GM12878 (cell line): ENCODE data around the gene ZNF334. TPM values are rescaled to one million over a fixed set of nuclear protein-coding genes. Genes with fewer than 3 reads are reported as not detected.

Source experiments
- ATAC-seq: fragments of 200-7000 bp; cut with Tn5 transposase; 3 replicates; pipeline ENCODE4 v1.9.1; 2020; ENCODE audit warnings: mild to moderate bottlenecking, moderate library complexity
- BruUV-seq: library from RNA; stranded (reverse); fragments of 400-500 nt; replicated peaks from 2 replicates; lab custom pipeline; 2021; lab: Mats Ljungman, UMichigan
- CTCF ChIA-PET: fragments of 300-600 bp; sonication (Branson Sonifier 250); formaldehyde crosslinking; extraction: SDS; loops from one replicate; lab custom pipeline; 2021; ENCODE audit warnings: inconsistent platforms; lab: Yijun Ruan, JAX
- POLR2A ChIA-PET: fragments of 350-600 bp; formaldehyde crosslinking; extraction: SDS; loops from one replicate; lab custom pipeline; 2021; ENCODE audit warnings: inconsistent platforms; lab: Charles Lee
- RAD21 ChIA-PET: fragments of 300-600 bp; sonication (Branson Sonifier 250); formaldehyde crosslinking; loops from one replicate; lab custom pipeline; 2023; ENCODE audit warnings: antibody characterized with exemption; ENCODE audit not compliant: unreplicated experiment; lab: Charles Lee
- SMC1A ChIA-PET: fragments of 300-600 bp; sonication (Branson Sonifier 250); formaldehyde crosslinking; loops from one replicate; lab custom pipeline; 2023; ENCODE audit not compliant: unreplicated experiment, uncharacterized antibody; lab: Charles Lee
- DNase-seq: peaks from one replicate; pipeline ENCODE4 v3.0.0-alpha.2; 2011; ENCODE audit warnings: low read depth, low spot score
- FAIRE-seq: peaks from 3 replicates; lab custom pipeline; 2011; peaks lifted over from hg19 to GRCh38; lab: Jason Lieb, UNC
- H2AFZ ChIP-seq: 2 replicates; pipeline ENCODE4 v1.6.0; 2011; ENCODE audit warnings: low read depth, low read length, control low read depth; ENCODE audit not compliant: control insufficient read depth
- H3K27ac ChIP-seq: 2 replicates; pipeline ENCODE4 v1.5.1; 2011; ENCODE audit warnings: control low read depth; ENCODE audit not compliant: control insufficient read depth, insufficient read depth
- H3K27me3 ChIP-seq, 2 experiments: replicated peaks in 1 of 2; 2 replicates each; pipeline versions ENCODE4 v1.6.0 to v1.6.1; 2011; ENCODE audit warnings: low read length in 1 of 2; ENCODE audit not compliant: control insufficient read depth in 2 of 2, insufficient read depth in 2 of 2
- H3K36me3 ChIP-seq, 2 experiments: 2 replicates each; pipeline ENCODE4 v1.5.1; 2011; ENCODE audit warnings: low read length in 1 of 2; ENCODE audit not compliant: control insufficient read depth in 2 of 2, insufficient read depth in 2 of 2
- H3K4me1 ChIP-seq: 2 replicates; pipeline ENCODE4 v1.6.1; 2011; ENCODE audit warnings: mild to moderate bottlenecking, low read length, moderate library complexity, mixed read lengths; ENCODE audit not compliant: control insufficient read depth, insufficient read depth
- H3K4me2 ChIP-seq: 2 replicates; pipeline ENCODE4 v1.6.0; 2011; ENCODE audit warnings: control low read depth; ENCODE audit not compliant: control insufficient read depth, insufficient read depth
- H3K4me3 ChIP-seq: fragments of 200-600 bp; sonication (generic); 2 replicates; pipeline ENCODE4 v1.5.1; 2016
- H3K79me2 ChIP-seq: 2 replicates; pipeline ENCODE4 v1.6.0; 2011; ENCODE audit warnings: low read length; ENCODE audit not compliant: control insufficient read depth, insufficient read depth
- H3K9ac ChIP-seq: 2 replicates; pipeline ENCODE4 v1.8.0; 2011; ENCODE audit warnings: low read length, control low read depth, mixed read lengths; ENCODE audit not compliant: control insufficient read depth, insufficient read depth
- H3K9me3 ChIP-seq: replicated peaks from 3 replicates; pipeline ENCODE4 v1.5.1; 2011; ENCODE audit warnings: mild to moderate bottlenecking, low read length; ENCODE audit not compliant: control insufficient read depth, insufficient read depth
- H4K20me1 ChIP-seq: 2 replicates; pipeline ENCODE4 v1.6.0; 2011; ENCODE audit not compliant: control insufficient read depth, insufficient read depth
- CBX3 ChIP-seq: fragments of 200-600 bp; sonication (generic); IDR thresholded peaks from 2 replicates; pipeline ENCODE4 v1.6.1; 2016; ENCODE audit warnings: low read depth, borderline replicate concordance
- CBX5 ChIP-seq: sonication (generic); IDR thresholded peaks from 2 replicates; pipeline ENCODE4 v1.6.1; 2016; ENCODE audit warnings: low read depth, moderate library complexity, mild to moderate bottlenecking, inconsistent platforms
- E2F8 ChIP-seq: fragments of 450-650 bp; IDR thresholded peaks from 2 replicates; pipeline ENCODE4 v1.6.1; 2018; ENCODE audit warnings: mild to moderate bottlenecking, low read depth, moderate library complexity; ENCODE audit not compliant: partially characterized antibody
- GABPA ChIP-seq: IDR thresholded peaks from 2 replicates; pipeline ENCODE4 v1.6.1; 2014; ENCODE audit warnings: antibody characterized with exemption, low read depth, mild to moderate bottlenecking, inconsistent platforms
- GATAD2B ChIP-seq: fragments of 450-650 bp; conservative IDR thresholded peaks from 2 replicates; pipeline ENCODE4 v1.6.1; 2017; ENCODE audit warnings: low read depth, mild to moderate bottlenecking, moderate library complexity
- IKZF2 ChIP-seq, 2 experiments: fragments of 450-650 bp; IDR thresholded peaks; 2 replicates each; pipeline ENCODE4 v1.6.1; 2017; ENCODE audit warnings: mild to moderate bottlenecking in 2 of 2, moderate library complexity in 2 of 2
- MTA2 ChIP-seq: fragments of 450-650 bp; IDR thresholded peaks from 2 replicates; pipeline ENCODE4 v1.6.1; 2016; ENCODE audit warnings: low read depth, mild to moderate bottlenecking, moderate library complexity
- MTA3 ChIP-seq: IDR thresholded peaks from 2 replicates; pipeline ENCODE4 v1.6.1; 2012; ENCODE audit warnings: low read length, inconsistent platforms, borderline replicate concordance
- RBBP5 ChIP-seq: fragments of 200-600 bp; sonication (generic); conservative IDR thresholded peaks from 2 replicates; pipeline ENCODE4 v1.6.1; 2016
- REST ChIP-seq: IDR thresholded peaks from 2 replicates; pipeline ENCODE4 v1.6.1; 2012; ENCODE audit warnings: mild to moderate bottlenecking, low read depth, low read length
- SIN3A ChIP-seq: IDR thresholded peaks from 2 replicates; pipeline ENCODE4 v1.6.1; 2012; ENCODE audit warnings: low read depth, low read length, improper control_type of control experiment
- STAT1 ChIP-seq: fragments of 450-650 bp; conservative IDR thresholded peaks from 2 replicates; pipeline ENCODE4 v1.6.1; 2014; ENCODE audit warnings: antibody characterized with exemption, mild to moderate bottlenecking
- TCF3 ChIP-seq: IDR thresholded peaks from 2 replicates; pipeline ENCODE4 v1.6.1; 2012; ENCODE audit warnings: low read depth, mild to moderate bottlenecking, low read length, borderline replicate concordance; ENCODE audit not compliant: insufficient read depth
- TCF7 ChIP-seq: IDR thresholded peaks from 2 replicates; pipeline ENCODE4 v1.6.1; 2014; ENCODE audit warnings: antibody characterized with exemption, borderline replicate concordance
- ZBTB4 ChIP-seq: fragments of 450-650 bp; formaldehyde crosslinking; IDR thresholded peaks from 2 replicates; pipeline ENCODE4 v1.4.0; 2022; ENCODE audit warnings: mild to moderate bottlenecking, moderate library complexity
- ZNF217 ChIP-seq: fragments of 450-650 bp; IDR thresholded peaks from 2 replicates; pipeline ENCODE4 v1.6.1; 2017; ENCODE audit warnings: antibody characterized with exemption, mild to moderate bottlenecking
- ZSCAN29 ChIP-seq: fragments of 450-650 bp; IDR thresholded peaks from 2 replicates; pipeline ENCODE4 v1.6.1; 2017; ENCODE audit warnings: mild to moderate bottlenecking, moderate library complexity
- WGBS: methylation state at CpG from one replicate; pipeline ENCODE4 v1.1.6; 2016; ENCODE audit warnings: low lambda C conversion rate; ENCODE audit not compliant: insufficient replicate concordance, insufficient coverage; ENCODE audit errors: missing lambda C conversion rate; 5-methylcytosine and 5-hydroxymethylcytosine counted together
- in situ Hi-C: fragments of 300-500 bp; cut with MboI; formaldehyde crosslinking; loops from 9 replicates; pipeline ENCODE4 v1.14.3; 2018; ENCODE audit warnings: mixed read lengths
- intact Hi-C: fragments of 100-400 bp; cut with micrococcal nuclease; formaldehyde crosslinking; loops from one replicate; pipeline ENCODE4 v1.14.2; 2022; ENCODE audit not compliant: unreplicated experiment
- polyA plus RNA-seq, 11 experiments: library from polyadenylated mRNA; depleted of rRNA in 4 of 11; unstranded in 6 of 11; stranded (reverse) in 5 of 11; fragments of >200 nt; fragmentation: Nextera tagmentation in 4 of 11; fragmentation: Illumina TruSeq in 1 of 11; extraction: Ambion mirVana in 4 of 11; extraction: Trizol in 1 of 11; gene quantifications; 1 replicate in 1 of 11; 2 replicates in 10 of 11; pipeline versions ENCODE4 v1.2.1 to v1.2.3, GENCODE V29; 2011 to 2016; ENCODE audit warnings: inconsistent platforms in 2 of 11, missing spikeins in 2 of 11, low read depth in 1 of 11
- total RNA-seq, 4 experiments: library from RNA; depleted of rRNA in 3 of 4; stranded (reverse); fragments of >200 nt in 3 of 4; fragmentation: Illumina TruSeq in 1 of 4; extraction: Trizol in 1 of 4; gene quantifications; 2 replicates each; pipeline versions ENCODE4 v1.2.1 to v1.2.3, GENCODE V29; 2013 to 2021

Gene ZNF334
- total and polyA plus RNA-seq, 10 of the 15 experiments (the other 5 are each of a cell fraction or from before 2014, with no cell fraction given) = 0.08 to 2.0 (median 1.2) TPM

GRCh38 chr20:46559001-46559400 lies 45.6 kb upstream of the ZNF334 start:
- ChIA-PET POLR2A (no interaction called here), CTCF (interaction anchor here (0.8 to 1.6 kb wide), 6 partner anchors 9 to 128 kb away, joined by 3 to 11 read pairs (median 3); partner anchors contain the start of gene OCSTAMP), RAD21 (no interaction called here), SMC1A (interaction anchor here (1.0 to 2.7 kb wide), 3 partner anchors 9 to 15 kb away, joined by 4 to 10 read pairs (median 4); partner anchors contain the start of gene OCSTAMP)
- H3K79me2 ChIP-seq = no peaks in the 10 kb centered on the region
- H3K4me1 ChIP-seq = peaks cover 25% of the 10 kb centered on the region
- 100% methylated on average over 3 of the region's 3 CpGs for WGBS
- FAIRE-seq (no peak), ATAC-seq (no peak), DNase-seq (no peak)
- H3K9me3 ChIP-seq = no peaks in the 10 kb centered on the region
- TF ChIP-seq STAT1 (no peak), ZNF217 (no peak), ZBTB4 (CRISPR knock-in tag) (no peak), RBBP5 (no peak), TCF7 (no peak), CBX3 (no peak), MTA2 (no peak), SIN3A (no peak), IKZF2 (IDR thresholded peaks at IDR 0.05) (no peak), TCF3 (no peak), GABPA (no peak), ZSCAN29 (no peak), E2F8 (no peak), REST (no peak), GATAD2B (no peak), CBX5 (no peak), MTA3 (no peak)
- H2AFZ ChIP-seq = no peak overlapping the region
- H3K4me3 ChIP-seq = no peak overlapping the region
- intact Hi-C loops (no loop called here), in situ Hi-C loops (loop anchor here (10.0 kb wide), 1 partner anchor 126 kb away; the partner anchor contains the start of gene TP53RK)
- no peaks in the 10 kb centered on the region for H3K27me3 ChIP-seq
- no peak overlapping the region for H3K27ac ChIP-seq
- H4K20me1 ChIP-seq = no peaks in the 10 kb centered on the region
- no TSS peak for BruUV-seq
- H3K36me3 ChIP-seq = no peaks in the 10 kb centered on the region
- no peak overlapping the region for H3K4me2 ChIP-seq
- no peak overlapping the region for H3K9ac ChIP-seq
